ENCODE results near the gene SLC28A1. TPM values are rescaled to one million over a fixed set of nuclear protein-coding genes. Genes with fewer than 3 reads are reported as not detected.

SLC28A1 gene
- total and polyA plus RNA-seq, 4 donors: 0.09 to 39.7 (median 18.3) TPM

- Histone ChIP-seq H3K36me3 (ENCODE audit: control insufficient read depth in 4 of 4, insufficient read depth in 3 of 4, low read depth in 1 of 4, low read length in 3 of 4) (peaks cover 4 to 50% (median 37%) of the 10 kb centered on the region in 4 donors), H3K27ac (ENCODE audit: low read depth in 1 of 2, low read length in 2 of 2) (no peak overlapping the region)
- WGBS: 81% methylated on average over 5 of the region's 5 CpGs
Observed at GRCh38 chr15:84890670-84891162, 6.3 kb downstream of the SLC28A1 start.

More at GRCh38 chr15:84890670-84891162, 6.3 kb downstream of the SLC28A1 start:
- Histone ChIP-seq H3K27me3 (ENCODE audit: control insufficient read depth in 4 of 4, insufficient read depth in 4 of 4, low read length in 3 of 4) (no peaks in the 10 kb centered on the region), H3K4me3 (ENCODE audit: low read depth in 1 of 3, low read length in 3 of 3) (no peak overlapping the region), H3K4me1 (ENCODE audit: control insufficient read depth in 4 of 4, insufficient read depth in 4 of 4, low read length in 3 of 4) (peaks cover 2 to 26% (median 9%) of the 10 kb centered on the region in 4 donors), H3K9me3 (ENCODE audit: control insufficient read depth in 4 of 4, low read length in 3 of 4) (no peaks in the 10 kb centered on the region), H3K9ac (ENCODE audit: low read depth in 1 of 2, low read length in 2 of 2) (no peak overlapping the region)
- no peak for DNase-seq (ENCODE audit: low spot score)
- no peak for TF ChIP-seq TAF1 (conservative IDR thresholded peaks at IDR 0.05)
- no peak for TF ChIP-seq MAX (IDR thresholded peaks at IDR 0.05)
- TF ChIP-seq ZBTB33 (IDR thresholded peaks at IDR 0.05): no peak
- no peak for TF ChIP-seq FOXA1 (IDR thresholded peaks at IDR 0.05)
- TF ChIP-seq GABPA (IDR thresholded peaks at IDR 0.05 in 1 of 2, conservative IDR thresholded peaks at IDR 0.05 in 1 of 2): no peak
- TF ChIP-seq CTCF (IDR thresholded peaks at IDR 0.05; ENCODE audit: low read depth, low read length, missing input control): no peak
- TF ChIP-seq YY1 (IDR thresholded peaks at IDR 0.05): no peak
- TF ChIP-seq REST (IDR thresholded peaks at IDR 0.05): no peak
- TF ChIP-seq RAD21 (IDR thresholded peaks at IDR 0.05): no peak
- TF ChIP-seq ATF3 (IDR thresholded peaks at IDR 0.05): no peak
- no peak for TF ChIP-seq HNF4A (conservative IDR thresholded peaks at IDR 0.05)
- TF ChIP-seq EGR1 (IDR thresholded peaks at IDR 0.05; ENCODE audit: low read depth in 2 of 2): no peak
- TF ChIP-seq JUND (IDR thresholded peaks at IDR 0.05): no peak
- TF ChIP-seq FOXA2 (IDR thresholded peaks at IDR 0.05): no peak
- TF ChIP-seq RXRA (IDR thresholded peaks at IDR 0.05): no peak
